Vagina (tissue), 2 donors: ENCODE results near the gene KRTAP5-3.

Experiments
- CTCF ChIP-seq, 3 experiments: fragments of 450-650 bp in 2 of 3; fragments of 200-600 bp in 1 of 3; sonication (generic) in 1 of 3; IDR thresholded peaks; one replicate each; pipeline ENCODE4 v1.5.1; 2017 to 2019; ENCODE audit warnings: antibody characterized with exemption in 3 of 3, mild to moderate bottlenecking in 2 of 3, moderate library complexity in 2 of 3
- POLR2A ChIP-seq, 2 donors: fragments of 450-650 bp; IDR thresholded peaks; one replicate each; pipeline ENCODE4 v1.6.1; 2017; ENCODE audit warnings: antibody characterized with exemption in 2 of 2, mild to moderate bottlenecking in 2 of 2, moderate library complexity in 2 of 2

GRCh38 chr11:1619449-1619848 lies 11.2 kb upstream of the KRTAP5-3 start:
- TF ChIP-seq POLR2A (IDR thresholded peaks at IDR 0.05) (no peak), CTCF (IDR thresholded peaks at IDR 0.05) (no peak)
